Activated gamma-delta T cell (primary cell): ENCODE data around the gene TMEM52.

Experiments
- DNase-seq: peaks from one replicate; lab custom pipeline; 2025; lab: John Stamatoyannopoulos, UW

Gene TMEM52

DNA sequence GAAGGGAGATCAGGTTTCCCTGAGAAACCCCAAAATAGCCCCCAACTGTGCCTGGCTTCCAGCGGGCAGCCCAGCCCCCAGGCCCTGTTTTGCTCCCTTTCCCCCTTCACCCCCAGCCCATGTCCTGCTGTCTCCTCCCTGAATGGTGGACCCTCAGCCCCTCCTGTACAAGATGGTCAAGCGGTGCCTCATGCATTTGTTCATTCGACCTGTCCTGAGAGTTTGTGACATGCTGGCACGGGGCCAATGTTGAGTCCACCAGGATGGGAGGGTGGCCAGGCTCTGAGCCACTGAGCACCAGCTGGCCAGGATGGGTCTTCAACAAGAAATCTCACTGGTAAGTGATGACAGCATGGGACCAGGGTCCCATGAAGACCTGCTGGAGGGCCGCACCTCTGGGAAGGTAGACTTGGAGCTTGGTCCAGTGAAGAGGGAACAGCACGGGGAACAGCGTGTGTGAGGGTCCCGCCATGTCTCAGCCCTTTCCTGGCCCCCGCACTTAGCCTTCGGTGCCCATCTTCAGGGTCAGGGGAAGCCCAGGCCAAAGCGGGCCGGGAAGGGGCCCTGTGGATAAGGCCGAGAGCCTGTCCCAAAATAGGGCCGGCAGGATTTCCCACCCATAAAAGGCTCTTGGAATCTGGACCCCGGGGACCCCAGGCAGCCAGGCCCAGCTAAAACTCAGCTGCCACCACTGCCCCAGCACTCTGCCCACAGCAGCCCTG, 3.9 kb downstream of the TMEM52 start, which contains the start of gene CALML6:
Gene CALML6, plus strand, starts transcription at position 290 of the 722 bp plus-strand sequence. Its CDS starts 21 bp downstream, at position 311.
- DNase-seq = no peak

DNA sequence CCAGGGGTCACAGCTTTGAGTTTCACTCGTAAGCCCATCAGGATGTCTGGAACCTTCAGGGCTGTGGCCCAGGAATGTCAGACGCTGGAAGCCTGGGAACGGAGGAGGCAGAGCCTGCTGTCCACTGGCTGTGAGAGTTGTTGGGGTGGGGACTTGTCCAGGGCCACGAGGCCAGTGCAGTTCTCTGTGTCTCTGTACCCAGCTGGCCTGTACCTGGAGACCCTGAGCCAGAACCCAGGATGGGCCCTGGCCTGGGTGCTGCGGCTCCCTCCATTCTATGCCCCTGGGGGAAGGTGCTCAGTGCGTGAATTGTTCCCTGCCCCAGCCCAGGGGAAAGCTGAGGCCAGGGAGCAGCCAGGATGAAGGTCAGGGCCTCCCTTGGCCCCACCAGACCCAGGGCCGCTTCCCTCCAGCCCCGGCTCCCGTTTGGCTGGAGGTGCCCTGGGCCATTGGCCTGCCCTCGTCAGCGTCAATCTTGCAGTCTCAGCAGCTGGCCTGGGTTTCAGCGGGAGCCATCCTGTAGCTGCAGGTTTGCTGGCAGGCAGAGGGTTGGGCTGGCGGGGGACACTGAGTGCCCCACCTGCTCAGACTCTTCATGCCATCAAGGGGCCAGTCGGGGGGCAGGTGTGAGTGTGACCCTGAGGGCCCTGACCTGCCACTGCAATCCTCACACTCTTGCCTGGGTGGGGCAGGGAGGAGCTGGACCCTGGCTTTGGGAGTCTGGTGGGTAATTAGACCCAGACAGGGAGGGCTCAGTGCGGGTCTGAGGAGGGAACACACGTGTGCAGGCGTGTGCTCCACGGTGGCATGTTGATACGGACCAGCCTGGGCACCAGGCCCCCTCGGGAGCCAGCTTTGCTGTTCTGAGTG, 4.7 kb downstream of the TMEM52 start:
- no peak for DNase-seq

- DNase-seq = no peak
Observed at GRCh38 chr1:1911350-1912041, 7.6 kb downstream of the TMEM52 start.

GRCh38 chr1:1910651-1911331, 8.3 kb downstream of the TMEM52 start:
- DNase-seq = no peak

- no peak for DNase-seq
Observed at GRCh38 chr1:1910033-1910465, 9.0 kb downstream of the TMEM52 start.

GRCh38 chr1:1908506-1908791, 10.6 kb downstream of the TMEM52 start:
- no peak for DNase-seq

DNA sequence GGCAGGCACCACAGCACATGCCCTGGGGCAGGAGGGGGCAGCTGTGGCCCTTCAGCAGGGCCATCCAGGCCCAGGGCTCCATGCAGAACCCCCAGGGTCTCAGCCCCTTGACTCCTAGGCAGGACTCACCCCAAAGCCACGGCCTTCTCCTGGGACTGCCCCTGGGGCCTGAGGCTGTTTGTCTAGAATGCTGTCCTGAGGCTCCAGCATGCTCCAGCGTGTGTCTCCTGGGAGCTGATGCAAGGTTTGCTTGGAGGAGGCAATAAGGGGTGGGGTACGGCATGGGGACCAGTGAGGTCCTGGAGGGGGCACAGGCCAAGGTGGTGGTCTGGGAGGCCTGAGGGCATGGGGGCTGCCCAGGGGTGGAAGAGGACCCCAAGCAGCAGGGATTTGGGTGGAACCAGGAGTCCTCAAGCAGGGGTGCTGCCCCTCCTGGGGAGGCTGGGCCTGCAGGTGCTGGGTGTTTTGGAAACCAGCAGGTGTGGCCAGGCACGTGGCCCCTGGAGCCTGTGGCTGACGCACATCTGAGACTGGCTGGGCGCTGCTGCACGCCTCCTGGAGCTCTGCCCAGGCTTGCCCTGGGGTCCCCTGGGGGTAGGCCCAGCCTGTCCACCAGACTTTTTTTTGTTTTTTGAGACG, 11.9 kb downstream of the TMEM52 start:
- DNase-seq = no peak

- no peak for DNase-seq
Observed at GRCh38 chr1:1906185-1907097, 12.6 kb downstream of the TMEM52 start.

DNA sequence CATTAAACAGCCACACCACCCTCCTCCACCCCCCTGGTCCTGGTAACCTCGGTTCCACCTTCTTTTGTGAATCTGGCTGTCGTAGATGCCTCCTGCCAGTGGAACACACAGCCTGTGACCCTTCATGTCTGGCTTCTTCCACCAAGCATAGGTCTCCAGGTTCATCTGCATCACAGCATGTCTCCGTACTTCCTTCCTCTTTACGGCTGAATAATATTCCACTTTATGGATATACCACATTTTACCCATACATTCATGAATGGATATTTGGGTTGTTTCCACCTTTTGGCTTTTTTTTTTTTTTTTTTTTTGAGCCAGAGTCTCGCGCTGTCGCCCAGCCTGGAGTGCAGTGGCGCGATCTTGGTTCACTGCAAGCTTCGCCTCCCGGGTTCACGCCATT, 15.9 kb downstream of the TMEM52 start:
- no peak for DNase-seq

- DNase-seq = no peak
Observed at GRCh38 chr1:1901641-1902294, 17.3 kb downstream of the TMEM52 start.

DNA sequence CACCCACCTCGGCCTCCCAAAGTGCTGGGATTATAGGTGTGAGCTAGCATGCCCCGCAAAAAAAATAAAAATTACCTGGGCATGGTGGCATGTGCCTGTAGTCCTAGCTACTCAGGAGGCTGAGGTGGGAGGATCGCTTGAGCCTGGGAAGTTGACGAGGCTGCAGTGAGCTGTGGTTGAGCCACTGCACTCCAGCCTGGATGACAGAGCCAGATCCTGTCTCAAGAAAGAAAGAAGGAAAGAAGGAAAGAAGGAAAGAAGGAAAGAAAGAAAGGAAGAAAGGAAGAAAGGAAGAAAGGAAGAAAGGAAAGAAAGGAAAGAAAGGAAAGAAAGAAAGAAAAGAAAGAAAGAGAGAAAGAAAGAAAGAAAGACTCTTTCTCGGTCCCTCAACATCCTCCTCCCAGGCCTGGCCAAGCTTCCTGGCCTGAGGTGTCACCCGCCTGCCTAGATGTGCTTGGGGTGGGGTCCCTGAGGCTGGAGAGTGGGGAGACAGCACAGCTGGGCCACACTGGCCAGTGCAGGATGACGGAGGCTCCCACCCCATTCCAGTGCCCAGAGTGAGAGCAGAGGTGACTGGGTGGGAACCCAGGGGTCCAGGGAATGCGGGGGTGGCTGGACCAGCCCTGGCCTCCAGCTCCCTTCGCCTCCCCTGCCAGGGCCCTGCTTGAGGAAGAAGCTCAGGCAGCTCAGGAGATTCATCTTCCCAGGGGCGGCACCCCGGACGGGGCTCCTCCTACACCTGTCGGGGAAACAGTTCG, 18.0 kb downstream of the TMEM52 start:
- no peak for DNase-seq

DNA sequence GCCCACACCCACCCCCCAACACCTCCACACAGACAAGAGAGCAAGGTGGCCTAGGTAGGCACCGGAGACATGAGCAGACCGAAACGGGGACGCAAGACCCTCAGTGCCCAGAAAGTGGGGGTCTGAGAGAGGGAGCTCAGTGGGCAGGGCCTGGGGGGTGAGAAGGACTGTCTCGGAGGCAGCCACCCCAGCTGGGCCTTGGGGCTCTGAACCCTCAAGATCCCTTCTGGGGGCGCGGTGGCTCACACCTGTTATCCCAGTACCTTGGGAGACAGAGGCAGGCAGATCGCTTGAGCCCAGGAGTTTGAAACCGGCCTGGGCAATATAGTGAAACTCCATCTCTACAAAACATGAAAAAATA, 19.1 kb downstream of the TMEM52 start:
- DNase-seq = no peak

DNA sequence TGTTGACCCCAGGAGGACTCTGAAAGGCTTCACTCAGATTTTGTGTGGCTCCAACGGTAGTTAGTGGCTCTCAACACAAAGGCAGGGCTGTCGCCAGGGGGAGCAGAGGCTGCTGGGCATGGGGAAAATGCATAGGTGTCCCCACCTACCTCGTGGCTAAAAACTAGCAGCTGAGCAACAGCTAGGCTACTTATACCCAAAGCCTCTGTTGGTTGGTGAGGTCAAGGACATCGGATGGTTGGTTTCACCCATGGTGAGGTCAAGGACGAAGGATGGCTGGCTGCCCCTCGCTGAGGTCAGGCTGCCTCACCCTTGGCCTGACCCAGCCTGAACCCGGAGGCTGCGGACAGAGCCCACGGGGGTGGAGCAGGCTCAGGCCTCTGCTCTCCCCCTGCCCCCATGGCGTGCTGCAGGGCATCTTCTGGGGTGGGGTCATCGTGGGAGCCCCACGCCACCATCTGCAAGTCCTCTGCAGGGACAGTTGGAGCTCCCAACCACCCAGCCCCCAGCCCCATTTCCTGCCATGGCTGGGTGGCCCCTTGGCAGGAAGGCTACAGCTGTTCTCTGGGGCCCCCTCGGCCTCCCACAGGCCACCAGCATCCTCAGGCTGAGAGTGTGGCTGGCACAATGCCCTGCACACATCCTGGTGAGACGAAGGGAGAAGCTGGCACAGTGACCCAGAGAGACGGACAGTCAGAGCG, 19.7 kb downstream of the TMEM52 start:
- no peak for DNase-seq

DNA sequence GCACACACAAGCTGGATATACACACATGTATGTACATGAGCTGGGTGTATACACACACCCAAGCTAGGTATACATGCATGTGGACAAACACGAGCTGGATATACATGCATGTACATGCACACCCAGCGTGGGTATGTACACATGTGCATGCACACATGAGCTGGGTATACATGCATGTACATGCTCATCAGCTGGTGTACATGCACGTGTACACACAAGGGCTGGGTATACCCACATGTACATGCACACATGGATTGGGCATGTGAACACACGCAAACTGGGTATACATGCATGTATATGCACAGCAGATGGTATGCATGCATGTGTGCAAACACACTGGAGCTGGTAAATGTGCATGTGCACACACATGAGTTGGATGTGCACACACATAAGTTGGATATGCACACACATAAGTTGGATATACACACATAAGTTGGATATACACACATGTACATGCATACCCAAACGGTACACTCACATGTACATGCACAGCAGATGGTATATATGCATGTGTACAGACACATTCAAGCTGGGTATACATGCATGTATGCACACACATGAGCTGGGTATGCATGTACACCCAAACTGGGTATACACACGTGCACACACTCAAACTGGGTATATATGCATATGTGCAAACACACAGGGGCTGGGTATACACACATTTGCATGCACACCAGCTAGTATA, 20.7 kb downstream of the TMEM52 start:
- no peak for DNase-seq

DNA sequence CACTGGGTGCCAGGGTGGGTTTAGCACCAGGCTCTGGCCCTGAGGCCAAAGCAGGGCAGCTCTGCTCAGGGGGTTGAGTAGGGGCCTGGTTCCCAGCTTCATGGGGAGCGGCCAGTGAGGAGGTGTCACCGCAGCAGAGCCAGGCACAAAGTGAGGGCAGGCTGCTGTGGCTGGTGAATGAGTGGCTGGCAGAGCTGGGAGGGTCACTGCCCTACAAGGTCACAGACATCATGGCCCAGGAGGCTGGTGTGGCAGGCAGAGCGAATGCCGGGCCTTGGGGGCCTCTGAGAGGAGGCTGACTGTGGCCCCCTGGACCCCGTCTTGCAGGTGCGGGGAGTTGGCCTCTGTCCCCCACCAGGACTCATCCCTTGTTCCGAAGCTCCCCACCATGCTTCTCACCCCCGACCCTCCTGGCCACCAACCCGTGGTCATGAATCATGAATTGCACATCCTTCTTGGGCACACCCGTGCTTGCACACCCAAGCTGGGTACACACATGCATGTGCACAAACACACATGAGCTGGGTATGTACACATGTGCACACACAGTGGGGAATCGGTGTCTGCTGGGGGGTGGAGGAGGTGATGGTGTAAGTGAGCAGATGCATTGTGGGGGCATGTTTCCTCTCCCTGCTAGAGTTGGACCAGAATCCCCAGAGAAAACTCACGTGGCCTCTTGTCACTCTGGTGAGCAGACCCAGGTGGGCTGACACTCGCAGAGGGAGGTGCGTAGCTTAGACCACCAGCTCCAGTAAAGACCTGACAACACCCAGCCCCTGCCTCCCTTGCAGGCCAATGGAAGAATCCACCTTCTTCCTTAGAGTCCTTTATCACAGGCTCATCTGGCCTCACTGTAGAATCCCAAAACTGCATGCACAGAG, 23.4 kb downstream of the TMEM52 start:
- no peak for DNase-seq

GRCh38 chr1:1895060-1895418, 24.0 kb downstream of the TMEM52 start:
- no peak for DNase-seq
